Omental fat pad (tissue), 4 donors: ENCODE results near the gene SYNJ2. TPM values are rescaled to one million over a fixed set of nuclear protein-coding genes. Genes with fewer than 3 reads are reported as not detected.

Experiments
- ATAC-seq: fragments of 150-250 bp; one replicate; pipeline ENCODE4 v1.9.1; 2016; ENCODE audit warnings: mild to moderate bottlenecking, moderate library complexity; ENCODE audit not compliant: low FRiP score
- DNase-seq: peaks from one replicate; pipeline ENCODE4 v3.0.0-alpha.2; 2019; ENCODE audit warnings: low spot score
- total RNA-seq, 4 donors: library from RNA; depleted of rRNA; stranded (reverse); fragments of >200 nt; gene quantifications; one replicate each; pipeline ENCODE4 v1.1.0, GENCODE V29; 2016
- TF ChIP-seq, protein P1 (sequence below), 3 donors: fragments of 450-650 bp; IDR thresholded peaks; one replicate each; pipeline ENCODE4 v1.5.1; 2016 to 2017; ENCODE audit warnings: antibody characterized with exemption in 3 of 3, mild to moderate bottlenecking in 3 of 3, moderate library complexity in 2 of 3

The SYNJ2 gene
- total RNA-seq, 4 donors from 2014 or later: 2.3 to 27.6 (median 6.4) TPM

DNA sequence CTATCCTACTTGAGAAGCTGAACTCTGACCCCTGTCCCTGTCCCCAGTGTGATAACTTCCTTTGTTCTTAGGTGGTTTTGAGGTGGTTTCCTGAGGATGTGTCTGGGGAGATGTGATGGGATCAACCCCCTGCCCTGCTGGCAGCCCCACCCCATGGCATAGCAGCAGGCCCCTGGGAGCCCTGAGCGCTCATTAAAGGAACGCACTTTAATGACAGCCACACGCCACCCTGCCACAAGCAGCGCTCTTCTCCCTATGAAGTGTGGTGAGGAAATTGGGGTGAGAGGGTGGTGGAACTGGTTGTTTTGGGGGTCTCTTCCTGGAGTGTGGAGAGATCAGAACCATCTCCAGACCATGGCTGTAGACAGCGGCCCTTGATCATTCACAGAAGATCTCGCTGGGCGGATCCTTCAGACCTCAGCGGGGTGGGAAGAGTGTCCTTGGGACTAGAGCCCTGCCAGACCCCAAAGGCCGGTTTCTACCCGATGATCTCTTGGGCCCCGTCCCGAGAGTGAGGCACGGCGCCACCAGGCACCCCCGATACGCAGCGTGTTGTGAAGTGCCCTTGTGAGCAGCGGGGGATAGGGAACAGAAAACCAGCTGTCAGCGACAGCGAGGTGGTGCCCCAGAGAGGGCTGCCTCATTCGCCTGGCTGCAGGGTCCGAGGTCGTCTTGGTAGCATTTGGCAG, 45.4 kb downstream of the SYNJ2 start:
- TF ChIP-seq, protein P1, sequence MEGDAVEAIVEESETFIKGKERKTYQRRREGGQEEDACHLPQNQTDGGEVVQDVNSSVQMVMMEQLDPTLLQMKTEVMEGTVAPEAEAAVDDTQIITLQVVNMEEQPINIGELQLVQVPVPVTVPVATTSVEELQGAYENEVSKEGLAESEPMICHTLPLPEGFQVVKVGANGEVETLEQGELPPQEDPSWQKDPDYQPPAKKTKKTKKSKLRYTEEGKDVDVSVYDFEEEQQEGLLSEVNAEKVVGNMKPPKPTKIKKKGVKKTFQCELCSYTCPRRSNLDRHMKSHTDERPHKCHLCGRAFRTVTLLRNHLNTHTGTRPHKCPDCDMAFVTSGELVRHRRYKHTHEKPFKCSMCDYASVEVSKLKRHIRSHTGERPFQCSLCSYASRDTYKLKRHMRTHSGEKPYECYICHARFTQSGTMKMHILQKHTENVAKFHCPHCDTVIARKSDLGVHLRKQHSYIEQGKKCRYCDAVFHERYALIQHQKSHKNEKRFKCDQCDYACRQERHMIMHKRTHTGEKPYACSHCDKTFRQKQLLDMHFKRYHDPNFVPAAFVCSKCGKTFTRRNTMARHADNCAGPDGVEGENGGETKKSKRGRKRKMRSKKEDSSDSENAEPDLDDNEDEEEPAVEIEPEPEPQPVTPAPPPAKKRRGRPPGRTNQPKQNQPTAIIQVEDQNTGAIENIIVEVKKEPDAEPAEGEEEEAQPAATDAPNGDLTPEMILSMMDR (IDR thresholded peaks at IDR 0.05): no peak
- ATAC-seq: no peak
- DNase-seq: no peak

DNA sequence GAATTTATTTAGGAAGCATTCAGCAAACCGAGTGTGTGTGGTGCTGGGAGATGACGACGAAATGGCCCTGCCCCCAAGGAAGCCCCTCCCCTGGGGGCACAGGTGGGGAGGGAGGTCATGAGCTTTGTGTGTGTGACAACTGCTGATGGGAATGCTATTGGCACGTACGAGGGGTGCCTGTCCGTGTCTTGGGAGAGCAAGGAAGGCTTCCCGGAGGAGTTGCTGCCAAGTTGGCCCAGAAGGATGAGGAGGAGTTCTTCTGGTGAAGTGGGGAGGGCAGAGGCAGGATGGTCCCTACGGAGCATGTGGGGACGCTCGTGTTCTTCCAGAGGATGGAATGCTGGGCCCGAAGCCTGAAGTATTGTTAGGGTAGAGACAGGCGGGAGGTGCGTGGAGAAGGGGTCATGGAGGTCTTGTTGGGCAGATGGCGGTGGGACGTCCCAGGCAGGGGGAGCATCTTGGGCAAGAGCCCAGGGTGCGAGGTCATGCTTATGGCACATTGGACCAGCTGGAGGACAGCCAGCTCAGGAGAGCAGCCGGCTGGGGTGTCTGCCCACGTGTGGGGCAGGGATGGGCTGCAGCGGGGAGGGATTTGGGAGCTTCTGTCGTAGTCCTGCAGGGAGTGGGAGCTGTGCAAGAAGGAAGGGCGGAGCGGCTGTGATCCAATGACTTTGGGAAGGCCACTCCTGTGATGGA, 46.1 kb downstream of the SYNJ2 start:
- TF ChIP-seq, protein P1 (IDR thresholded peaks at IDR 0.05): no peak
- no peak for DNase-seq
- no peak for ATAC-seq

DNA sequence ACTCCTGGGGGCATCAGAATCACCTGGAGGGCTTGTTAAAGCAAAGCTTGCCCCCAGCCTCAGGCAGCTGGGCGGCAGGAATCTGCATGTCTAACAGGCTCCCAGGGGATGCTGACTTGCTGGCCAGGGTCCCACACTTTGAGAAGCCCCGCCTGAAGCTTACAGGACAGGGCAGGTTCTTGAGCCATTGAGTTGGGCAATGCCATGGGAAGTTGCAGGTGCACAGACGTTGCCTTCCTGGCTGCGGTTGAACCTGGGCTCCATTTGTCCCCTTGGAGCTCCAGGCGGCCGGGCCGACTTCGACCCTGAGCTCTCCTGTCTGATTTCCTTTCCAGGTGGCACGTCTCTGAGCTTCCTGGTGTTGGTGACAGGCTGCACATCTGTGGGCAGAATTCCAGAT, 46.8 kb downstream of the SYNJ2 start:
- DNase-seq: no peak
- TF ChIP-seq, protein P1 (IDR thresholded peaks at IDR 0.05): no peak
- no peak for ATAC-seq

DNA sequence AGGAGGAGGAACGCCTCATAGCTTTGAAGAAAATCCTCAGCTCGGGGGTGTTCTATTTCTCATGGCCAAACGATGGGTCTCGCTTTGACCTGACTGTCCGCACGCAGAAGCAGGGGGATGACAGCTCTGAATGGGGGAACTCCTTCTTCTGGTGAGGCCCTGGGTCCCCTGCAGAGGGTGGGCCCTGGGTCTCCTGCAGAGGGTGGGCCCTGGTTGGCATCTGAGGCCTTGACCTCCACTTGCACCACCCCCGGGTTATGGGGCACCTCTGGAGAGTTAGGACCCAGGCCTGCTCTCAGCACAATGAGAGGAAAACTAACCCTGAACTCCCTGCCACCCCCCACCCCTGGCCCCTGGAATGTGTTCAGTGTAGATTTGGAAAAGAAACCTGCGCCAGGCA, 47.2 kb downstream of the SYNJ2 start:
- TF ChIP-seq, protein P1 (IDR thresholded peaks at IDR 0.05): no peak
- no peak for ATAC-seq
- DNase-seq: no peak

DNA sequence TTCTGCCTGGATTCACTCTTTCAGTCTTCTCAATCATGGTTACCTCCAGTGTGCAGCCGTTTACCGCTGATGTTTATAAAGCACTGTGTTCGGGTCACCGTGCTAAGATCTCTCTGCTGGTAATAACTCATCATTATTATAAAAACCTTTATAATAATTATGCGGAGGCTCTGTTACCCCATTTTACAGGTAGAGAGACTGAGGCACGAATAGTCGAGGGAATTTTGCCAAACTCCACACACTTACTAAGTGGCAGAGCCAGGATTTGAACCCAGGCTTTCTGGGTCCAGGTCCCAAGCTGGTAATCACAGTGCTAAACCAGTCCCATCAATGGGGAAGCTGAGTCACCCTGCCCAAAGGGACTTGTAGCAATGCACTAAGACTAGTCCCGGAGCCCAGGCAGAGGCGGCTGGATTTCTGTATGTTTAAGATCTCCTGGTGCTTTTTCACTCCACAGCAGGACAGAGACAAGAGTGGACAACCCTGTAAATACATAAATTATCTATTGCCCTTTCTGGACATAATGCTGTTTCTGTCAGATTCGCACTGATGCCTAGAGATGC, 48.1 kb downstream of the SYNJ2 start:
- no peak for DNase-seq
- ATAC-seq: no peak
- TF ChIP-seq, protein P1 (IDR thresholded peaks at IDR 0.05): no peak

DNA sequence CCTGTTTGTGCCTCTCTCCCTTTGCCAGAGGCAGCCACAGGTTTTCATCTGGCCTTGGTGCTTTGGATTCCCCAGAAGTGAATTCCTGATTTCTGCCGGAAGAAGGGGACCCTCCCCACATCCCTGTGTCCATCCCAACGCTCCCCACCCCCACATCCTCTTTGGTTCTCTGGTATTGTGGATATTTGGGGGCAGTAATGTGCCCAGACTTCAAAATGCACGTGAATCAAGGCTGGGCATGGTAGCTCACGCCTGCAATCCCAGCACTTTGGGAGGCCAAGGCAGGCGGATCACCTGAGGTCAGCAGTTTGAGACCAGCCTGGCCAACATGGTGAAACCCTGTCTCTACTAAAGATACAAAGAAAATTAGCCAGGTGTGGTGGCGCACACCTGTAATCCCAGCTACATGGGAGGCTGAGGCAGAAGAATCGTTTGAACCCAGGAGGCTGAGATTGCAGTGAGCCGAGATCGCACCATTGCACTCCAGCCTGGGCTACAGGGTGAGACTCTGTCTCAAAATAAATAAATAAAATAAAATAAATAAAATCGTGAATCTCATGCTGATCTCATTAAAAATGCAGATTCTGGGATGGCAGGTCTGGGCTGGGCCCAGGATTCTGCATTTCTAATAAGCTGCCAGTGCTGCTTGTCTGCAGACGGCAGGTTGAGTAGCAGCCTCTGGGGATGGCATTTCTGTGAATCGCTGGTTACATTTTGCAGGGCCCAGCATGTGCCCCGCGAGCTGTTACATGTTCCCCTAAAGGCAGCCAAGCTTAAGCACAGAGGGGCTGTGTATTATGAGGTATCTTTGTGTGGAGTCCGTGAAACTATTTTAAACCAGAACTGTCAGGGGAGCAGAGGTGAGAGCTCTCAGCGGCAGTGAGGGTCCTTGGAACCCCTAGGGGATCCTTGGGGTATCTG, 49.0 kb downstream of the SYNJ2 start:
- no peak for ATAC-seq
- TF ChIP-seq, protein P1 (IDR thresholded peaks at IDR 0.05): no peak
- DNase-seq: no peak
